Mesenchymal stem cell (in vitro differentiated cells and primary cell): ENCODE measurements around the gene MOSPD3.

Experiments
- DNase-seq: peaks from one replicate; pipeline ENCODE4 v3.0.0-alpha.2; 2013
- H2AFZ ChIP-seq: one replicate; pipeline ENCODE4 v1.6.1; 2013; ENCODE audit warnings: low read depth, mild to moderate bottlenecking, control low read depth, inconsistent platforms, low read length, moderate library complexity
- H2AK5ac ChIP-seq: 2 replicates; pipeline ENCODE4 v1.6.1; 2013; ENCODE audit warnings: low read length, moderate library complexity, mild to moderate bottlenecking, inconsistent platforms; ENCODE audit not compliant: severe bottlenecking
- H2BK120ac ChIP-seq: one replicate; pipeline ENCODE4 v1.6.1; 2013; ENCODE audit warnings: low read depth, mild to moderate bottlenecking, inconsistent platforms, low read length, moderate library complexity
- H2BK12ac ChIP-seq, 2 experiments: one replicate each; pipeline ENCODE4 v1.6.1; 2013; ENCODE audit warnings: inconsistent platforms in 2 of 2, low read length in 2 of 2, mild to moderate bottlenecking in 2 of 2, moderate library complexity in 2 of 2, control low read depth in 1 of 2
- H2BK15ac ChIP-seq: one replicate; pipeline ENCODE4 v1.6.1; 2013; ENCODE audit warnings: mild to moderate bottlenecking, low read depth, inconsistent platforms; ENCODE audit not compliant: poor library complexity, severe bottlenecking
- H2BK5ac ChIP-seq: 2 replicates; pipeline ENCODE4 v1.6.1; 2013; ENCODE audit warnings: low read depth, mild to moderate bottlenecking, low read length, control low read depth, inconsistent platforms; ENCODE audit not compliant: poor library complexity, severe bottlenecking
- H3K14ac ChIP-seq, 2 experiments: one replicate each; pipeline ENCODE4 v1.6.1; 2013; ENCODE audit warnings: inconsistent platforms in 2 of 2, low read length in 2 of 2, control low read depth in 1 of 2, mild to moderate bottlenecking in 1 of 2, moderate library complexity in 1 of 2
- H3K18ac ChIP-seq, 2 experiments: one replicate each; pipeline ENCODE4 v1.6.1; 2013; ENCODE audit warnings: inconsistent platforms in 2 of 2, low read length in 2 of 2, control low read depth in 1 of 2, low read depth in 1 of 2, mild to moderate bottlenecking in 1 of 2
- H3K23ac ChIP-seq, 2 experiments: one replicate each; pipeline ENCODE4 v1.6.1; 2013; ENCODE audit warnings: inconsistent platforms in 2 of 2, low read length in 2 of 2, mild to moderate bottlenecking in 2 of 2, moderate library complexity in 2 of 2, control low read depth in 1 of 2
- H3K27ac ChIP-seq: 2 replicates; pipeline ENCODE4 v1.5.1; 2013; ENCODE audit warnings: mild to moderate bottlenecking, moderate library complexity, low read length, control low read depth, inconsistent platforms; ENCODE audit not compliant: poor library complexity, severe bottlenecking
- H3K27me3 ChIP-seq, 2 experiments: 2 replicates each; pipeline versions ENCODE4 v1.6.1 to v1.7.0; 2013; ENCODE audit warnings: low read length in 2 of 2, mild to moderate bottlenecking in 2 of 2, moderate library complexity in 2 of 2, control low read depth in 1 of 2, inconsistent platforms in 1 of 2; ENCODE audit not compliant: control insufficient read depth in 1 of 2, insufficient read depth in 1 of 2
- H3K36me3 ChIP-seq, 2 experiments: 2 replicates each; pipeline versions ENCODE4 v1.6.1 to v1.7.0; 2013; ENCODE audit warnings: low read length in 2 of 2, control low read depth in 1 of 2, inconsistent platforms in 1 of 2, low read depth in 1 of 2, mild to moderate bottlenecking in 1 of 2; ENCODE audit not compliant: insufficient read depth in 2 of 2, control insufficient read depth in 1 of 2
- H3K4ac ChIP-seq, 2 experiments: one replicate each; pipeline ENCODE4 v1.6.1; 2013; ENCODE audit warnings: inconsistent platforms in 2 of 2, low read length in 2 of 2, mild to moderate bottlenecking in 2 of 2, moderate library complexity in 2 of 2, control low read depth in 1 of 2, low read depth in 1 of 2
- H3K4me1 ChIP-seq: 2 replicates; pipeline ENCODE4 v1.6.1; 2013; ENCODE audit warnings: low read depth, low read length, control low read depth; ENCODE audit not compliant: control insufficient read depth, insufficient read depth
- H3K4me2 ChIP-seq: 2 replicates; pipeline ENCODE4 v1.6.1; 2013; ENCODE audit warnings: low read length, mild to moderate bottlenecking, inconsistent platforms; ENCODE audit not compliant: poor library complexity, severe bottlenecking
- H3K4me3 ChIP-seq, 2 experiments: 2 replicates each; pipeline versions ENCODE4 v1.5.1 to v1.7.0; 2013; ENCODE audit warnings: low read length in 2 of 2, mild to moderate bottlenecking in 2 of 2, control low read depth in 1 of 2, low read depth in 1 of 2; ENCODE audit not compliant: insufficient read depth in 1 of 2
- H3K79me1 ChIP-seq: replicated peaks from 2 replicates; pipeline ENCODE4 v1.6.1; 2013; ENCODE audit warnings: mild to moderate bottlenecking, control low read depth, low read length, inconsistent platforms; ENCODE audit not compliant: poor library complexity, severe bottlenecking
- H3K9ac ChIP-seq: 2 replicates; pipeline ENCODE4 v1.7.0; 2013; ENCODE audit warnings: mild to moderate bottlenecking, low read length, moderate library complexity
- H3K9me3 ChIP-seq: 2 replicates; pipeline ENCODE4 v1.7.0; 2013; ENCODE audit warnings: mild to moderate bottlenecking, low read length; ENCODE audit not compliant: control insufficient read depth
- H4K8ac ChIP-seq: one replicate; pipeline ENCODE4 v1.6.1; 2013; ENCODE audit warnings: inconsistent platforms, mild to moderate bottlenecking, low read length, moderate library complexity
- H4K91ac ChIP-seq: one replicate; pipeline ENCODE4 v1.6.1; 2013; ENCODE audit warnings: mild to moderate bottlenecking, low read length, inconsistent platforms
- WGBS: methylation state at CpG from one replicate; pipeline ENCODE4 v1.1.7; 2013; ENCODE audit warnings: mixed read lengths; 5-methylcytosine and 5-hydroxymethylcytosine counted together

Gene MOSPD3

GRCh38 chr7:100640517-100641440 lies 28.4 kb downstream of the MOSPD3 start:
- Histone ChIP-seq H3K4me1 (no peaks in the 10 kb centered on the region), H2BK120ac (no peak overlapping the region), H3K9ac (no peak overlapping the region), H2AFZ (no peak overlapping the region), H4K91ac (no peak overlapping the region), H2BK12ac (no peak overlapping the region), H3K36me3 (no peaks in the 10 kb centered on the region), H3K18ac (no peak overlapping the region), H3K27ac (no peak overlapping the region), H3K4me2 (no peak overlapping the region), H3K79me1 (no peaks in the 10 kb centered on the region), H3K4me3 (no peak overlapping the region), H2AK5ac (no peak overlapping the region), H4K8ac (no peak overlapping the region), H3K4ac (no peak overlapping the region), H3K14ac (no peak overlapping the region), H2BK5ac (no peak overlapping the region), H3K23ac (no peak overlapping the region), H3K27me3 (peaks cover 21 to 60% of the 10 kb centered on the region in 2 experiments), H2BK15ac (no peak overlapping the region), H3K9me3 (no peaks in the 10 kb centered on the region)
- DNase-seq: no peak
- WGBS: 90% methylated on average over 20 of the region's 24 CpGs

GRCh38 chr7:100641463-100641859 lies 29.1 kb downstream of the MOSPD3 start, which contains the start of gene TFR2:
TFR2 (minus strand) TSS chr7:100641552; CDS start chr7:100641509, 43 bp downstream.
- no peak within 1 kb of the TSS for H3K18ac ChIP-seq

GRCh38 chr7:100641860-100642533 lies 29.7 kb downstream of the MOSPD3 start:
- H3K36me3 ChIP-seq: no peaks in the 10 kb centered on the region
- no peak overlapping the region for H3K4ac ChIP-seq
- H2BK12ac ChIP-seq: no peak overlapping the region
- no peak overlapping the region for H4K91ac ChIP-seq
- no peak overlapping the region for H2BK120ac ChIP-seq
- no peak overlapping the region for H3K27ac ChIP-seq
- no peak overlapping the region for H4K8ac ChIP-seq
- no peak overlapping the region for H3K18ac ChIP-seq
- 85% methylated on average over 10 of the region's 10 CpGs for WGBS
- no peak overlapping the region for H2BK15ac ChIP-seq
- no peak overlapping the region for H2AK5ac ChIP-seq
- peaks cover 29 to 71% of the 10 kb centered on the region in 2 experiments for H3K27me3 ChIP-seq
- H2BK5ac ChIP-seq: no peak overlapping the region
- no peaks in the 10 kb centered on the region for H3K4me1 ChIP-seq
- no peak overlapping the region for H3K4me3 ChIP-seq
- no peak overlapping the region for H3K14ac ChIP-seq
- H3K9ac ChIP-seq: no peak overlapping the region
- no peak overlapping the region for H3K23ac ChIP-seq
- no peak overlapping the region for H2AFZ ChIP-seq
- no peaks in the 10 kb centered on the region for H3K9me3 ChIP-seq
- H3K4me2 ChIP-seq: no peak overlapping the region
- DNase-seq: no peak
- no peaks in the 10 kb centered on the region for H3K79me1 ChIP-seq

More at GRCh38 chr7:100641463-100641859, 29.1 kb downstream of the MOSPD3 start, which contains the start of gene TFR2:
- H2BK5ac ChIP-seq: no peak within 1 kb of the TSS
- no peaks in the 10 kb centered on the region for H3K9me3 ChIP-seq
- WGBS: 97% methylated on average over 7 of the region's 10 CpGs
- no peak within 1 kb of the TSS for H3K14ac ChIP-seq
- H3K79me1 ChIP-seq: no peaks in the 10 kb centered on the region
- no peak within 1 kb of the TSS for H3K23ac ChIP-seq
- no peaks in the 10 kb centered on the region for H3K4me1 ChIP-seq
- no peak within 1 kb of the TSS for H3K27ac ChIP-seq
- H3K27me3 ChIP-seq: peaks cover 26 to 67% of the 10 kb centered on the region in 2 experiments
- H2BK12ac ChIP-seq: no peak within 1 kb of the TSS
- H2AK5ac ChIP-seq: no peak within 1 kb of the TSS
- no peak for DNase-seq
- H3K4ac ChIP-seq: no peak within 1 kb of the TSS
- no peak within 1 kb of the TSS for H3K4me3 ChIP-seq
- no peak within 1 kb of the TSS for H2BK120ac ChIP-seq
- no peak within 1 kb of the TSS for H3K9ac ChIP-seq
- no peak within 1 kb of the TSS for H4K91ac ChIP-seq
- H3K36me3 ChIP-seq: no peaks in the 10 kb centered on the region
- no peak within 1 kb of the TSS for H2BK15ac ChIP-seq
- H3K4me2 ChIP-seq: no peak within 1 kb of the TSS
- H4K8ac ChIP-seq: no peak within 1 kb of the TSS
- no peak within 1 kb of the TSS for H2AFZ ChIP-seq

GRCh38 chr7:100642534-100642907 lies 30.2 kb downstream of the MOSPD3 start:
- H3K18ac ChIP-seq: no peak overlapping the region
- no peak overlapping the region for H2BK120ac ChIP-seq
- 63% methylated on average over 11 of the region's 11 CpGs for WGBS
- H3K4me2 ChIP-seq: no peak overlapping the region
- H3K36me3 ChIP-seq: no peaks in the 10 kb centered on the region
- H2BK5ac ChIP-seq: no peak overlapping the region
- H3K4me3 ChIP-seq: no peak overlapping the region
- no peak for DNase-seq
- H3K4me1 ChIP-seq: no peaks in the 10 kb centered on the region
- H4K91ac ChIP-seq: no peak overlapping the region
- no peak overlapping the region for H2BK12ac ChIP-seq
- H3K4ac ChIP-seq: no peak overlapping the region
- no peak overlapping the region for H3K9ac ChIP-seq
- no peak overlapping the region for H3K27ac ChIP-seq
- H2AFZ ChIP-seq: no peak overlapping the region
- H2AK5ac ChIP-seq: no peak overlapping the region
- H2BK15ac ChIP-seq: no peak overlapping the region
- no peaks in the 10 kb centered on the region for H3K9me3 ChIP-seq
- no peaks in the 10 kb centered on the region for H3K79me1 ChIP-seq
- H3K14ac ChIP-seq: no peak overlapping the region
- peak overlapping the region; percentile 9 for H4K8ac ChIP-seq
- H3K27me3 ChIP-seq: peaks cover 34 to 74% of the 10 kb centered on the region in 2 experiments
- no peak overlapping the region for H3K23ac ChIP-seq
